CD4-positive, alpha-beta T cell (primary cell): ENCODE measurements around the gene ALAS1. TPM values are rescaled to one million over a fixed set of nuclear protein-coding genes. Genes with fewer than 3 reads are reported as not detected.

Experiments used
- ATAC-seq: fragments of 200-7000 bp; cut with Tn5 transposase; one replicate; pipeline ENCODE4 v1.10.0; 2022; ENCODE audit warnings: mild to moderate bottlenecking; ENCODE audit not compliant: poor library complexity
- CTCF ChIA-PET: fragments of 350-600 bp; sonication (Branson Sonifier 250); formaldehyde crosslinking; loops from one replicate; lab custom pipeline; 2021; ENCODE audit warnings: antibody characterized with exemption, inconsistent platforms; lab: Charles Lee
- POLR2A ChIA-PET: fragments of 350-600 bp; sonication (Branson Sonifier 250); formaldehyde crosslinking; loops from one replicate; lab custom pipeline; 2021; ENCODE audit warnings: antibody characterized with exemption, inconsistent platforms; lab: Charles Lee
- DNase-seq, 14 experiments: peaks; one replicate each; pipeline ENCODE4 v3.0.0-alpha.2; 2013 to 2020; ENCODE audit warnings: mixed read lengths in 2 of 14
- H3K27ac ChIP-seq, 2 donors: one replicate each; pipeline versions ENCODE4 v1.5.1 to v1.7.0; 2013; ENCODE audit warnings: low read length in 2 of 2, low read depth in 1 of 2, mild to moderate bottlenecking in 1 of 2
- H3K27me3 ChIP-seq, 2 experiments: 1 replicate in 1 of 2; 2 replicates in 1 of 2; pipeline versions ENCODE4 v1.6.1 to v1.7.0; 2013; ENCODE audit warnings: low read length in 2 of 2, control low read depth in 1 of 2, mild to moderate bottlenecking in 1 of 2, moderate library complexity in 1 of 2; ENCODE audit not compliant: insufficient read depth in 2 of 2, control insufficient read depth in 1 of 2
- H3K36me3 ChIP-seq: one replicate; pipeline ENCODE4 v1.6.1; 2013; ENCODE audit warnings: low read length, control low read depth; ENCODE audit not compliant: insufficient read depth
- H3K4me1 ChIP-seq: one replicate; pipeline ENCODE4 v1.6.1; 2013; ENCODE audit warnings: low read length, control low read depth; ENCODE audit not compliant: insufficient read depth
- H3K4me3 ChIP-seq: one replicate; pipeline ENCODE4 v1.5.1; 2013; ENCODE audit warnings: mild to moderate bottlenecking, low read length, moderate library complexity
- H3K9me3 ChIP-seq, 2 experiments: 1 replicate in 1 of 2; 2 replicates in 1 of 2; pipeline versions ENCODE4 v1.6.1 to v1.7.0; 2013; ENCODE audit warnings: low read length in 2 of 2, mild to moderate bottlenecking in 2 of 2, control low read depth in 1 of 2, moderate library complexity in 1 of 2; ENCODE audit not compliant: control insufficient read depth in 1 of 2, insufficient read depth in 1 of 2
- H3K27ac Mint-ChIP-seq: one replicate; pipeline ENCODE4 v1.8.0; 2020; ENCODE audit warnings: mixed read lengths
- H3K27me3 Mint-ChIP-seq: one replicate; pipeline ENCODE4 v1.8.0; 2021; ENCODE audit warnings: mixed read lengths
- H3K36me3 Mint-ChIP-seq: one replicate; pipeline ENCODE4 v1.8.0; 2021; ENCODE audit warnings: low read depth, mixed read lengths
- H3K4me1 Mint-ChIP-seq: one replicate; pipeline ENCODE4 v1.8.0; 2021; ENCODE audit warnings: low read depth, mixed read lengths
- H3K4me3 Mint-ChIP-seq: one replicate; pipeline ENCODE4 v1.8.0; 2020; ENCODE audit warnings: mild to moderate bottlenecking, mixed read lengths
- H3K9me3 Mint-ChIP-seq: one replicate; pipeline ENCODE4 v1.8.0; 2020; ENCODE audit warnings: mixed read lengths
- intact Hi-C, 2 experiments: fragments of 100-400 bp; cut with DNase I in 1 of 2; cut with micrococcal nuclease in 1 of 2; formaldehyde crosslinking; loops; one replicate each; pipeline versions ENCODE4 v1.15.1 to v1.9.0; 2023 to 2025; cut with DNase I, micrococcal nuclease
- total RNA-seq, 174 experiments: library from RNA in 2 of 174; stranded (reverse) in 2 of 174; gene quantifications; one replicate each; pipeline ENCODE4 v1.2.3 and lab custom pipeline; 2021 to 2026
- TF ChIP-seq, protein P1 (sequence below): fragments of 200-600 bp; IDR thresholded peaks from one replicate; pipeline ENCODE4 v1.8.0; 2022; ENCODE audit warnings: antibody characterized with exemption, mild to moderate bottlenecking

The ALAS1 gene
- total RNA-seq, 2 experiments from 2014 or later = 6.0 to 7.0 TPM

- DNase-seq = no peak
- TF ChIP-seq, protein P1, sequence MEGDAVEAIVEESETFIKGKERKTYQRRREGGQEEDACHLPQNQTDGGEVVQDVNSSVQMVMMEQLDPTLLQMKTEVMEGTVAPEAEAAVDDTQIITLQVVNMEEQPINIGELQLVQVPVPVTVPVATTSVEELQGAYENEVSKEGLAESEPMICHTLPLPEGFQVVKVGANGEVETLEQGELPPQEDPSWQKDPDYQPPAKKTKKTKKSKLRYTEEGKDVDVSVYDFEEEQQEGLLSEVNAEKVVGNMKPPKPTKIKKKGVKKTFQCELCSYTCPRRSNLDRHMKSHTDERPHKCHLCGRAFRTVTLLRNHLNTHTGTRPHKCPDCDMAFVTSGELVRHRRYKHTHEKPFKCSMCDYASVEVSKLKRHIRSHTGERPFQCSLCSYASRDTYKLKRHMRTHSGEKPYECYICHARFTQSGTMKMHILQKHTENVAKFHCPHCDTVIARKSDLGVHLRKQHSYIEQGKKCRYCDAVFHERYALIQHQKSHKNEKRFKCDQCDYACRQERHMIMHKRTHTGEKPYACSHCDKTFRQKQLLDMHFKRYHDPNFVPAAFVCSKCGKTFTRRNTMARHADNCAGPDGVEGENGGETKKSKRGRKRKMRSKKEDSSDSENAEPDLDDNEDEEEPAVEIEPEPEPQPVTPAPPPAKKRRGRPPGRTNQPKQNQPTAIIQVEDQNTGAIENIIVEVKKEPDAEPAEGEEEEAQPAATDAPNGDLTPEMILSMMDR = no peak
- ChIA-PET CTCF (no interaction called here), POLR2A (no interaction called here)
- H3K27ac Mint-ChIP-seq = no peak overlapping the region
- H3K4me3 ChIP-seq = no peak overlapping the region
- H3K27me3 ChIP-seq = no peaks in the 10 kb centered on the region
- no peak for ATAC-seq
- H3K27ac ChIP-seq = no peak overlapping the region
- H3K4me1 Mint-ChIP-seq = no peaks in the 10 kb centered on the region
- H3K4me3 Mint-ChIP-seq = no peak overlapping the region
- H3K27me3 Mint-ChIP-seq = no peaks in the 10 kb centered on the region
- no peaks in the 10 kb centered on the region for H3K9me3 Mint-ChIP-seq
- no peaks in the 10 kb centered on the region for H3K36me3 ChIP-seq
- peaks cover 16% of the 10 kb centered on the region for H3K4me1 ChIP-seq
- H3K36me3 Mint-ChIP-seq = no peaks in the 10 kb centered on the region
- no peaks in the 10 kb centered on the region for H3K9me3 ChIP-seq
- intact Hi-C loops = no loop called here
Measured at GRCh38 chr3:52183786-52184445, 14.0 kb upstream of the ALAS1 start.

GRCh38 chr3:52184690-52185089 lies 13.3 kb upstream of the ALAS1 start:
- CTCF ChIA-PET = no interaction called here
- Histone ChIP-seq H3K4me1 (peaks cover 16% of the 10 kb centered on the region), H3K9me3 (no peaks in the 10 kb centered on the region), H3K27me3 (no peaks in the 10 kb centered on the region), H3K27ac (no peak overlapping the region), H3K4me3 (no peak overlapping the region), H3K36me3 (no peaks in the 10 kb centered on the region)
- DNase-seq (no peak), ATAC-seq (no peak)
- Mint-ChIP-seq H3K36me3 (no peaks in the 10 kb centered on the region), H3K27me3 (no peaks in the 10 kb centered on the region), H3K27ac (no peak overlapping the region), H3K9me3 (no peaks in the 10 kb centered on the region), H3K4me1 (no peaks in the 10 kb centered on the region), H3K4me3 (no peak overlapping the region)
- TF ChIP-seq, protein P1 = no peak
- POLR2A ChIA-PET = no interaction called here
- intact Hi-C loops = no loop called here

DNA sequence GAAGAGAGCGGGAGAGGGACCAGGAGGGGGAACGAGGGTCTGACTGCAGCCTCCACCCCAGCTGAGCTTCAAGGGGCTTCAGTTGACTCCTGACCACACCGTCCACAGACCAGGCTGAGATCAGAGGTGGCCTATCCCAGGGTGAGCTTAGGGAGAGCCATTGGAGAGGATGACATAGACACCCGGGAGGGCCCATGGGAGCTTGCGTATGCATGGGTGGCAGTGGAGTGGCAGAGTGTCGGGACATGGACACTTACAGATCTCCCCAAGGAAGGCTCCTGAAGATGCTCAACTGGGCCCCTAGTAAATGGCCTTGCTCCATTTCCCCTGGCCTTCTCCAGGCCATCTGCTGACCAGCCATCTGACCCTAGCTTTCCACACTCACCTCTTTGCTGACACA lies 12.6 kb upstream of the ALAS1 start:
- TF ChIP-seq, protein P1 = no peak

More for the DNA sequence above, 12.6 kb upstream of the ALAS1 start:
- Histone ChIP-seq H3K27me3 (no peaks in the 10 kb centered on the region), H3K36me3 (no peaks in the 10 kb centered on the region), H3K4me3 (no peak overlapping the region), H3K9me3 (no peaks in the 10 kb centered on the region), H3K27ac (no peak overlapping the region), H3K4me1 (peaks cover 16% of the 10 kb centered on the region)
- CTCF ChIA-PET = no interaction called here
- no peak overlapping the region for H3K4me3 Mint-ChIP-seq
- intact Hi-C loops = no loop called here
- H3K27me3 Mint-ChIP-seq = no peaks in the 10 kb centered on the region
- no peak for DNase-seq
- POLR2A ChIA-PET = no interaction called here
- no peaks in the 10 kb centered on the region for H3K4me1 Mint-ChIP-seq
- ATAC-seq = no peak
- no peak overlapping the region for H3K27ac Mint-ChIP-seq
- no peaks in the 10 kb centered on the region for H3K9me3 Mint-ChIP-seq
- no peaks in the 10 kb centered on the region for H3K36me3 Mint-ChIP-seq
